ENCODE measurements around the gene UBE2E2. TPM values are rescaled to one million over a fixed set of nuclear protein-coding genes. Genes with fewer than 3 reads are reported as not detected.

Gene UBE2E2
- polyA plus RNA-seq, 1 donor from 2014 or later, result 19.8 TPM

GRCh38 chr3:23550402-23550801 is 347.3 kb downstream of the UBE2E2 start:
- TF ChIP-seq CTCF (IDR thresholded peaks at IDR 0.05; ENCODE audit: poor library complexity, severe bottlenecking) (no peak), MXI1 (conservative IDR thresholded peaks at IDR 0.05; ENCODE audit: poor library complexity, severe bottlenecking) (no peak), EZH2 (IDR thresholded peaks at IDR 0.05; ENCODE audit: borderline replicate concordance, insufficient read depth, low read length, poor library complexity, severe bottlenecking) (no peak), SMC3 (conservative IDR thresholded peaks at IDR 0.05; ENCODE audit: poor library complexity) (no peak), REST (IDR thresholded peaks at IDR 0.05; ENCODE audit: borderline replicate concordance) (no peak), TAF1 (IDR thresholded peaks at IDR 0.05; ENCODE audit: low read depth) (no peak), POLR2AphosphoS5 (IDR thresholded peaks at IDR 0.05) (no peak), RAD21 (conservative IDR thresholded peaks at IDR 0.05) (no peak), EP300 (conservative IDR thresholded peaks at IDR 0.05; ENCODE audit: poor library complexity, severe bottlenecking) (no peak)

DNA sequence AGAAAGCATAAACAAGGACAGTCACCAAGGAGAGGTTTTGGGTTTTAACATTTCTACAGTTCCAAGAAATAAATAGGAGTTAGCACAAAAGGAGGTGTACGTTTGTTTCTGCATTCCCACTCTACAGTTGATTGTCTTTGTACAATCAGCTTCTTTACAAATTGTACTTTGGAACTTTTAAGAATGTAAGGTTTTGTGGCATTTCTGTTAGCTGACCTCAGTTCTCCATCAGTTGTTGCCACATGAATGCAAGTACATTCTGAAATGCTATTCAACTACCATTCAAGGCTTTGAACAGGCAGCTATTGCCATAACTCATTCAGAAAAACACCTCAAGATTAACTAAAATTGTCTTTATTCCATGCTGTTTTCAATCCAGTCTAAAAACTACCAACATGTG is 349.4 kb downstream of the UBE2E2 start:
- no peak overlapping the region for H3K4me3 ChIP-seq (ENCODE audit: low read length)
- no peaks in the 10 kb centered on the region for H3K79me2 ChIP-seq (replicated peaks; ENCODE audit: insufficient read depth, low read length)
- H3F3A ChIP-seq (ENCODE audit: insufficient read depth, low read length, poor library complexity, severe bottlenecking), result no peaks in the 10 kb centered on the region
- H3K9me3 ChIP-seq (ENCODE audit: low read length), result no peaks in the 10 kb centered on the region
- H3K27me3 ChIP-seq (ENCODE audit: insufficient read depth, low read depth, low read length), result no peaks in the 10 kb centered on the region
- TF ChIP-seq CTCF (IDR thresholded peaks at IDR 0.05; ENCODE audit: poor library complexity, severe bottlenecking) (no peak), RAD21 (conservative IDR thresholded peaks at IDR 0.05) (no peak), SMC3 (conservative IDR thresholded peaks at IDR 0.05; ENCODE audit: poor library complexity) (no peak), EZH2 (IDR thresholded peaks at IDR 0.05; ENCODE audit: borderline replicate concordance, insufficient read depth, low read length, poor library complexity, severe bottlenecking) (no peak), POLR2AphosphoS5 (IDR thresholded peaks at IDR 0.05) (no peak), REST (IDR thresholded peaks at IDR 0.05; ENCODE audit: borderline replicate concordance) (no peak), EP300 (conservative IDR thresholded peaks at IDR 0.05; ENCODE audit: poor library complexity, severe bottlenecking) (no peak), TAF1 (IDR thresholded peaks at IDR 0.05; ENCODE audit: low read depth) (no peak), MXI1 (conservative IDR thresholded peaks at IDR 0.05; ENCODE audit: poor library complexity, severe bottlenecking) (no peak)
- H3K4me2 ChIP-seq (ENCODE audit: low read length), result no peak overlapping the region
- H3K27ac ChIP-seq (ENCODE audit: low read length), result no peak overlapping the region
- no peak overlapping the region for H3K9ac ChIP-seq (ENCODE audit: low read length)
- H2AFZ ChIP-seq (ENCODE audit: low read depth, low read length), result no peak overlapping the region
- no peaks in the 10 kb centered on the region for H4K20me1 ChIP-seq (ENCODE audit: insufficient read depth)
- no peaks in the 10 kb centered on the region for H3K36me3 ChIP-seq (ENCODE audit: insufficient read depth, low read length)
- no peaks in the 10 kb centered on the region for H3K9me2 ChIP-seq (ENCODE audit: insufficient read depth, low read length)

More at GRCh38 chr3:23550402-23550801, 347.3 kb downstream of the UBE2E2 start:
- no peaks in the 10 kb centered on the region for H3F3A ChIP-seq (ENCODE audit: insufficient read depth, low read length, poor library complexity, severe bottlenecking)
- no peak overlapping the region for H2AFZ ChIP-seq (ENCODE audit: low read depth, low read length)
- no peak overlapping the region for H3K27ac ChIP-seq (ENCODE audit: low read length)
- no peaks in the 10 kb centered on the region for H3K27me3 ChIP-seq (ENCODE audit: insufficient read depth, low read depth, low read length)
- H3K4me3 ChIP-seq (ENCODE audit: low read length), result no peak overlapping the region
- no peaks in the 10 kb centered on the region for H3K36me3 ChIP-seq (ENCODE audit: insufficient read depth, low read length)
- no peak overlapping the region for H3K4me2 ChIP-seq (ENCODE audit: low read length)
- H4K20me1 ChIP-seq (ENCODE audit: insufficient read depth), result no peaks in the 10 kb centered on the region
- no peaks in the 10 kb centered on the region for H3K79me2 ChIP-seq (replicated peaks; ENCODE audit: insufficient read depth, low read length)
- no peak overlapping the region for H3K9ac ChIP-seq (ENCODE audit: low read length)
- H3K9me2 ChIP-seq (ENCODE audit: insufficient read depth, low read length), result no peaks in the 10 kb centered on the region
- H3K9me3 ChIP-seq (ENCODE audit: low read length), result no peaks in the 10 kb centered on the region
